CD4-positive, alpha-beta T cell treated with Interleukin-15 for 1 hour (primary cell): ENCODE results near the gene IL16.
"Not testable (repeated sequence)": the region's sequence is repeated elsewhere in the genome, so short reads cannot be mapped to it uniquely, and the experiment has no call there.

Source experiments
- DNase-seq: peaks from one replicate; pipeline ENCODE4 v3.0.0-alpha.2; 2020

Gene IL16

GRCh38 chr15:81196576-81197254 lies at the start of gene IL16:
Gene IL16 (plus strand): TSS chr15:81196879. CDS start chr15:81225400, 28,521 bp downstream.
- no peak for DNase-seq

- DNase-seq, result no peak
Measured at GRCh38 chr15:81151389-81151788, 45.3 kb upstream of the IL16 start.

- no peak for DNase-seq
Measured at GRCh38 chr15:81152339-81152738, 44.3 kb upstream of the IL16 start.

GRCh38 chr15:81152799-81153198 lies 43.9 kb upstream of the IL16 start:
- no peak for DNase-seq

GRCh38 chr15:81155375-81156218 lies 41.1 kb upstream of the IL16 start:
- no peak for DNase-seq

GRCh38 chr15:81156324-81156723 lies 40.4 kb upstream of the IL16 start:
- DNase-seq, result no peak

GRCh38 chr15:81157195-81157938 lies 39.3 kb upstream of the IL16 start:
- no peak for DNase-seq

GRCh38 chr15:81157939-81158223 lies 38.8 kb upstream of the IL16 start:
- no peak for DNase-seq

GRCh38 chr15:81158561-81158960 lies 38.1 kb upstream of the IL16 start:
- DNase-seq, result not testable (repeated sequence)

GRCh38 chr15:81160312-81161159 lies 36.1 kb upstream of the IL16 start:
- no peak for DNase-seq

- DNase-seq, result no peak
Measured at GRCh38 chr15:81161160-81161673, 35.5 kb upstream of the IL16 start.

GRCh38 chr15:81161851-81162250 lies 34.8 kb upstream of the IL16 start:
- DNase-seq, result no peak

GRCh38 chr15:81163961-81164800 lies 32.5 kb upstream of the IL16 start:
- no peak for DNase-seq

GRCh38 chr15:81165535-81165934 lies 31.1 kb upstream of the IL16 start:
- no peak for DNase-seq

- DNase-seq, result no peak
Measured at GRCh38 chr15:81166636-81167305, 29.9 kb upstream of the IL16 start.

GRCh38 chr15:81168131-81168526 lies 28.6 kb upstream of the IL16 start:
- no peak for DNase-seq

- no peak for DNase-seq
Measured at GRCh38 chr15:81168644-81169043, 28.0 kb upstream of the IL16 start.

- no peak for DNase-seq
Measured at GRCh38 chr15:81170511-81170910, 26.2 kb upstream of the IL16 start.

GRCh38 chr15:81171286-81171685 lies 25.4 kb upstream of the IL16 start:
- no peak for DNase-seq

GRCh38 chr15:81174125-81174791 lies 22.4 kb upstream of the IL16 start:
- DNase-seq, result no peak
